Hepatocyte (in vitro differentiated cells): Measurements from ENCODE around the gene F2RL2. TPM values are rescaled to one million over a fixed set of nuclear protein-coding genes. Genes with fewer than 3 reads are reported as not detected.

Experiments
- DNase-seq: peaks from one replicate; pipeline ENCODE4 v3.0.0-alpha.2; 2016; ENCODE audit warnings: low spot score
- H2AFZ ChIP-seq: fragments of 200-600 bp; sonication (generic); 2 replicates; pipeline ENCODE4 v1.6.0; 2016; ENCODE audit warnings: antibody characterized with exemption, mild to moderate bottlenecking
- H3K27ac ChIP-seq: fragments of 200-600 bp; sonication (generic); 2 replicates; pipeline ENCODE4 v1.5.1; 2016; ENCODE audit warnings: mild to moderate bottlenecking
- H3K27me3 ChIP-seq: fragments of 200-600 bp; sonication (generic); 2 replicates; pipeline ENCODE4 v1.6.1; 2016
- H3K36me3 ChIP-seq: fragments of 200-600 bp; sonication (generic); replicated peaks from 2 replicates; pipeline ENCODE4 v1.5.1; 2016; ENCODE audit warnings: low read depth; ENCODE audit not compliant: insufficient read depth
- H3K4me1 ChIP-seq: fragments of 200-600 bp; sonication (generic); 2 replicates; pipeline ENCODE4 v1.5.1; 2016; ENCODE audit warnings: mild to moderate bottlenecking, moderate library complexity; ENCODE audit not compliant: insufficient read depth
- H3K4me2 ChIP-seq: fragments of 200-600 bp; sonication (generic); 2 replicates; pipeline ENCODE4 v1.6.0; 2016
- H3K4me3 ChIP-seq: fragments of 200-600 bp; sonication (generic); 2 replicates; pipeline ENCODE4 v1.5.1; 2016; ENCODE audit warnings: mild to moderate bottlenecking
- H3K79me2 ChIP-seq: fragments of 200-600 bp; sonication (generic); 2 replicates; pipeline ENCODE4 v1.6.0; 2017; ENCODE audit warnings: mild to moderate bottlenecking
- H3K9me2 ChIP-seq: fragments of 200-600 bp; sonication (generic); replicated peaks from 2 replicates; pipeline ENCODE4 v1.6.0; 2017; ENCODE audit warnings: mild to moderate bottlenecking; ENCODE audit not compliant: insufficient read depth
- H3K9me3 ChIP-seq: fragments of 200-600 bp; sonication (generic); 2 replicates; pipeline ENCODE4 v1.5.1; 2016; ENCODE audit warnings: low read depth, mild to moderate bottlenecking
- H4K20me1 ChIP-seq: fragments of 200-600 bp; sonication (generic); 2 replicates; pipeline ENCODE4 v1.6.0; 2016; ENCODE audit warnings: mild to moderate bottlenecking; ENCODE audit not compliant: insufficient read depth, poor library complexity, severe bottlenecking
- EZH2 ChIP-seq: fragments of 200-600 bp; sonication (generic); IDR thresholded peaks from 2 replicates; pipeline ENCODE4 v1.6.1; 2016; ENCODE audit warnings: antibody characterized with exemption, mild to moderate bottlenecking, borderline replicate concordance
- EZH2phosphoT487 ChIP-seq: fragments of 200-600 bp; sonication (generic); IDR thresholded peaks from one replicate; pipeline ENCODE4 v1.6.1; 2018; ENCODE audit warnings: antibody characterized with exemption, mild to moderate bottlenecking, low read depth, moderate library complexity; ENCODE audit not compliant: unreplicated experiment, severe bottlenecking
- WGBS: methylation state at CpG from one replicate; pipeline ENCODE4 v1.1.6; 2016; ENCODE audit warnings: low lambda C conversion rate; ENCODE audit errors: missing lambda C conversion rate; 5-methylcytosine and 5-hydroxymethylcytosine counted together
- polyA plus RNA-seq: library from polyadenylated mRNA; unstranded; fragments of >200 nt; fragmentation: Nextera tagmentation; extraction: Ambion mirVana; gene quantifications from 2 replicates; pipeline ENCODE4 v1.2.1, GENCODE V29; 2016
- total RNA-seq: library from RNA; depleted of rRNA; stranded (reverse); fragments of >200 nt; gene quantifications from 2 replicates; pipeline ENCODE4 v1.2.3, GENCODE V29; 2014
- TF ChIP-seq, protein P1 (sequence below): fragments of 200-600 bp; sonication (generic); IDR thresholded peaks from 2 replicates; pipeline ENCODE4 v1.5.1; 2016; ENCODE audit warnings: antibody characterized with exemption, mild to moderate bottlenecking; ENCODE audit not compliant: poor library complexity

Gene F2RL2
- total and polyA plus RNA-seq, 2 experiments from 2014 or later, result 1.5 to 2.3 TPM

DNA sequence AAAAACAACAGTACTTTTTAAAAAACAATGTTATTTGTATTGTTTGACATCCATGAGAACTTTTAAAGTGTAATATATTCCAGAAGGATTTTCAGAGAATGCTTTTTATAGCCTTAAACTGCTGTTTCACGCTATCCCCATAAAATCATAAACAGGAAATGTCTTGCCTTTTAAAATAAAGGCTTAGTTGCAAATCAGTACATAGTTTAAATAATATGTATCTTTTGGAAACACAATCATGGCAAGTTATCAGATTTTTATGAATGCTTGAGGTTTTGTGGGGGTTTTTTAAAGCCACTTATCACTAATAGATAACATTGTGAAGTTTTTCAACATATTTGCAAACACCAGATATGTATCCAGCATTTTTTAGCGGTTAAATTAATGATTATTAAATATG lies 37.2 kb upstream of the F2RL2 start:
- H3K79me2 ChIP-seq, result no peaks in the 10 kb centered on the region
- H3K9me3 ChIP-seq, result no peaks in the 10 kb centered on the region
- 37% methylated on average over 2 of the region's 2 CpGs for WGBS
- H2AFZ ChIP-seq, result no peak overlapping the region
- no peak for TF ChIP-seq EZH2
- TF ChIP-seq EZH2phosphoT487, result no peak
- TF ChIP-seq, protein P1, sequence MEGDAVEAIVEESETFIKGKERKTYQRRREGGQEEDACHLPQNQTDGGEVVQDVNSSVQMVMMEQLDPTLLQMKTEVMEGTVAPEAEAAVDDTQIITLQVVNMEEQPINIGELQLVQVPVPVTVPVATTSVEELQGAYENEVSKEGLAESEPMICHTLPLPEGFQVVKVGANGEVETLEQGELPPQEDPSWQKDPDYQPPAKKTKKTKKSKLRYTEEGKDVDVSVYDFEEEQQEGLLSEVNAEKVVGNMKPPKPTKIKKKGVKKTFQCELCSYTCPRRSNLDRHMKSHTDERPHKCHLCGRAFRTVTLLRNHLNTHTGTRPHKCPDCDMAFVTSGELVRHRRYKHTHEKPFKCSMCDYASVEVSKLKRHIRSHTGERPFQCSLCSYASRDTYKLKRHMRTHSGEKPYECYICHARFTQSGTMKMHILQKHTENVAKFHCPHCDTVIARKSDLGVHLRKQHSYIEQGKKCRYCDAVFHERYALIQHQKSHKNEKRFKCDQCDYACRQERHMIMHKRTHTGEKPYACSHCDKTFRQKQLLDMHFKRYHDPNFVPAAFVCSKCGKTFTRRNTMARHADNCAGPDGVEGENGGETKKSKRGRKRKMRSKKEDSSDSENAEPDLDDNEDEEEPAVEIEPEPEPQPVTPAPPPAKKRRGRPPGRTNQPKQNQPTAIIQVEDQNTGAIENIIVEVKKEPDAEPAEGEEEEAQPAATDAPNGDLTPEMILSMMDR, result no peak
- H4K20me1 ChIP-seq, result no peaks in the 10 kb centered on the region
- H3K4me1 ChIP-seq, result peaks cover 4% of the 10 kb centered on the region
- H3K4me3 ChIP-seq, result no peak overlapping the region
- H3K27me3 ChIP-seq, result no peaks in the 10 kb centered on the region
- H3K4me2 ChIP-seq, result no peak overlapping the region
- no peaks in the 10 kb centered on the region for H3K9me2 ChIP-seq
- no peak overlapping the region for H3K27ac ChIP-seq
- no peak for DNase-seq
- H3K36me3 ChIP-seq, result no peaks in the 10 kb centered on the region

DNA sequence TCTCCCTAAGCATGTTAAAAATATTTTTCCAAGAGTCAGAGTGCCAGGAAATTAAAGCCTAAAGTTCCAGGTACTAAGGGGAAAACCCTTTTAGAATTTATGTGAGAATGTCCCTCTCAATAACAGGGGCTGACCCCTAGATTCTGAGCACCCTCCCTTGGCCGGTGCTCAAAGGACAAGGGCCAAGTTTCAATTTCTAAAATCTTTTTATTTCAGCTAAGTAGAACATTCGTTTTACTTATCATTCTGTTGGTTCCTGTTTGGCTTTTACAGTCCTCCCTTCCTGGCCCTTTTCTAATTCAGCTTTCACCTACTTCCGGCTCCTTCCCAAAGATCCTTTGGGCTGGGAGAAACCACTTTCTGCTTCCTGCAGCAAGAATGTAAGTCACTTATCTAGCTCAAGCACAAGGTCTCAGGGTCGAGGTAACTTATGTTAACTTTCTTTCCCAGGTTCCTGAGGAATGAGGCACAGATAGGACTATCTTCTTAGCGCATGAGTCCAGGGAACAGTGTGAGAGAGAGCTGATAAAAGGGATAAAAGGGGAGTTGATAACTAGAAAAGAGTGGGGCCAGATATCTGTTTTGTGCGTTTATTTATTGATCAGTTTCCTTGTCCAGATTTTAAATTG lies 34.6 kb upstream of the F2RL2 start:
- Histone ChIP-seq H2AFZ (no peak overlapping the region), H3K79me2 (no peaks in the 10 kb centered on the region), H4K20me1 (no peaks in the 10 kb centered on the region), H3K4me2 (no peak overlapping the region), H3K36me3 (no peaks in the 10 kb centered on the region), H3K4me1 (peaks cover 4% of the 10 kb centered on the region), H3K27ac (peak overlapping the region; percentile 49), H3K9me2 (no peaks in the 10 kb centered on the region), H3K9me3 (no peaks in the 10 kb centered on the region), H3K4me3 (no peak overlapping the region), H3K27me3 (no peaks in the 10 kb centered on the region)
- peak; percentile 8 for DNase-seq
- WGBS, result 56% methylated on average over 6 of the region's 6 CpGs
- TF ChIP-seq, protein P1, result no peak
- TF ChIP-seq EZH2 (no peak), EZH2phosphoT487 (no peak)

DNA sequence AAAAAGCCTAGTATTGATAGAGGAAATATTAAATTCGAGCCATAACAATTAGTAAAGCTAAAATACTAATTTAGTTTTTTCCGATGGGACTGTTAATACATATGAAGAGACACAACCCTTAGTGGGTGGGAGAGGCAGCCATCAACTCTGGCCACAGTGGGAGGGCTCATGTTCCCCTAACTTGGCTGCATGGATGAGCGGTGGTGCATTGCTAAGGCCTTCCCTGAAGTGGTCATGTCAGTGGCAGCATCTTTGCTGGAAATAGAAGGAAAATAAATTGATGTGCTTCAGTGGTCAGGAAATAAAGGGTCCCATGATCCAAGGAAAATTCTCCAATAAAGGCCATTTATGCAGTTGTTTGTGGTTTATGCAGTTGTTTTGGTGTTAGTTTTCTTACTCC lies 33.9 kb upstream of the F2RL2 start:
- H3K4me1 ChIP-seq, result peaks cover 4% of the 10 kb centered on the region
- 91% methylated on average over 3 of the region's 3 CpGs for WGBS
- DNase-seq, result no peak
- H3K36me3 ChIP-seq, result no peaks in the 10 kb centered on the region
- H3K4me3 ChIP-seq, result no peak overlapping the region
- no peaks in the 10 kb centered on the region for H3K27me3 ChIP-seq
- no peak overlapping the region for H2AFZ ChIP-seq
- no peaks in the 10 kb centered on the region for H4K20me1 ChIP-seq
- no peaks in the 10 kb centered on the region for H3K9me2 ChIP-seq
- peak overlapping the region; percentile 49 for H3K27ac ChIP-seq
- H3K9me3 ChIP-seq, result no peaks in the 10 kb centered on the region
- H3K79me2 ChIP-seq, result no peaks in the 10 kb centered on the region
- TF ChIP-seq, protein P1, result no peak
- no peak overlapping the region for H3K4me2 ChIP-seq
